HCT116 (cell line): ENCODE measurements around the gene SLC25A36. TPM values are rescaled to one million over a fixed set of nuclear protein-coding genes. Genes with fewer than 3 reads are reported as not detected.

Experiments
- ATAC-seq: fragments of 200-7000 bp; cut with Tn5 transposase; 2 replicates; pipeline ENCODE4 v1.9.1; 2020; ENCODE audit warnings: mild to moderate bottlenecking, moderate library complexity
- BruUV-seq: library from RNA; stranded (reverse); fragments of 400-500 nt; replicated peaks from 2 replicates; lab custom pipeline; 2021; lab: Mats Ljungman, UMichigan
- CTCF ChIA-PET: fragments of 300-600 bp; sonication (Branson Sonifier 250); formaldehyde crosslinking; loops from one replicate; lab custom pipeline; 2021; ENCODE audit warnings: antibody characterized with exemption; lab: Charles Lee
- POLR2A ChIA-PET: fragments of 300-600, 350-600 bp; sonication (Branson Sonifier 250); formaldehyde crosslinking; loops from one replicate; lab custom pipeline; 2021; ENCODE audit warnings: antibody characterized with exemption; lab: Charles Lee
- RAD21 ChIA-PET, 2 experiments: fragments of 300-600 bp; sonication (Branson Sonifier 250); formaldehyde crosslinking; loops; one replicate each; lab custom pipeline; 2023; ENCODE audit warnings: low total read pairs in 2 of 2; ENCODE audit not compliant: uncharacterized antibody in 2 of 2, unreplicated experiment in 2 of 2, low non-redundant PET in 1 of 2; lab: Charles Lee
- DNase-seq: peaks from one replicate; pipeline ENCODE4 v3.0.0-alpha.2; 2010; ENCODE audit warnings: low read depth, low spot score
- H2AFZ ChIP-seq: fragments of 200-600 bp; shearing (Covaris generic), sonication (generic); 2 replicates; pipeline ENCODE4 v1.6.1; 2017; ENCODE audit warnings: low read depth, mixed run types, mixed read lengths, antibody characterized with exemption, low read length; ENCODE audit not compliant: poor library complexity, severe bottlenecking
- H3K27ac ChIP-seq: 2 replicates; pipeline ENCODE4 v1.5.1; 2012; ENCODE audit warnings: low read depth, low read length
- H3K27me3 ChIP-seq: fragments of 200-600 bp; sonication (generic); 2 replicates; pipeline ENCODE4 v1.6.1; 2016; ENCODE audit warnings: mixed run types, low read length, mixed read lengths; ENCODE audit not compliant: insufficient read depth
- H3K36me3 ChIP-seq, 2 experiments: fragments of 200-500 bp in 1 of 2; fragments of 200-600 bp in 1 of 2; sonication (Bioruptor generic) in 1 of 2; sonication (generic) in 1 of 2; 2 replicates each; pipeline versions ENCODE4 v1.5.1 to v1.6.1; 2014 to 2016; ENCODE audit warnings: low read length in 2 of 2, inconsistent platforms in 1 of 2, mixed read lengths in 1 of 2, mixed run types in 1 of 2; ENCODE audit not compliant: insufficient read depth in 2 of 2, control insufficient read depth in 1 of 2
- H3K4me1 ChIP-seq, 2 experiments: fragments of 200-600 bp in 1 of 2; sonication (generic) in 1 of 2; 2 replicates each; pipeline versions ENCODE4 v1.5.1 to v1.6.1; 2012 to 2017; ENCODE audit warnings: low read length in 2 of 2, inconsistent platforms in 1 of 2, mild to moderate bottlenecking in 1 of 2, mixed read lengths in 1 of 2, mixed run types in 1 of 2, moderate library complexity in 1 of 2; ENCODE audit not compliant: insufficient read depth in 2 of 2, control insufficient read depth in 1 of 2
- H3K4me2 ChIP-seq: fragments of 200-600 bp; sonication (generic); 2 replicates; pipeline ENCODE4 v1.6.1; 2017; ENCODE audit warnings: mixed run types, low read length, mixed read lengths
- H3K4me3 ChIP-seq, 2 experiments: fragments of 200-600 bp in 1 of 2; sonication (generic) in 1 of 2; replicated peaks in 1 of 2; 2 replicates each; pipeline ENCODE4 v1.5.1; 2011 to 2016; ENCODE audit warnings: low read length in 2 of 2, control low read depth in 1 of 2, low read depth in 1 of 2, mild to moderate bottlenecking in 1 of 2, mixed read lengths in 1 of 2, mixed run types in 1 of 2
- H3K79me2 ChIP-seq: fragments of 200-600 bp; sonication (generic); 2 replicates; pipeline ENCODE4 v1.6.1; 2017; ENCODE audit warnings: mild to moderate bottlenecking, mixed run types, low read length, moderate library complexity, mixed read lengths; ENCODE audit not compliant: insufficient read depth
- H3K9ac ChIP-seq: fragments of 200-600 bp; sonication (generic); 2 replicates; pipeline ENCODE4 v1.6.1; 2016; ENCODE audit warnings: low read length, mixed read lengths
- H3K9me2 ChIP-seq: fragments of 200-600 bp; sonication (generic), shearing (Covaris generic); 2 replicates; pipeline ENCODE4 v1.6.1; 2017; ENCODE audit warnings: mixed run types, mild to moderate bottlenecking, moderate library complexity; ENCODE audit not compliant: insufficient read depth
- H3K9me3 ChIP-seq, 2 experiments: fragments of 200-500 bp in 1 of 2; fragments of 200-600 bp in 1 of 2; sonication (Bioruptor generic) in 1 of 2; sonication (generic) in 1 of 2; 2 replicates each; pipeline ENCODE4 v1.6.1; 2014 to 2017; ENCODE audit warnings: low read length in 2 of 2, mixed read lengths in 2 of 2, inconsistent platforms in 1 of 2, low read depth in 1 of 2, mild to moderate bottlenecking in 1 of 2, mixed run types in 1 of 2, moderate library complexity in 1 of 2; ENCODE audit not compliant: control insufficient read depth in 1 of 2, insufficient read depth in 1 of 2
- H4K20me1 ChIP-seq: fragments of 200-600 bp; sonication (generic), shearing (Covaris generic); 2 replicates; pipeline ENCODE4 v1.6.1; 2017; ENCODE audit warnings: mixed run types, mild to moderate bottlenecking, moderate library complexity; ENCODE audit not compliant: insufficient read depth
- ATF3 ChIP-seq: IDR thresholded peaks from 2 replicates; pipeline ENCODE4 v1.6.1; 2012
- CEBPB ChIP-seq: IDR thresholded peaks from 2 replicates; pipeline ENCODE4 v1.6.1; 2012; ENCODE audit warnings: low read depth
- EGR1 ChIP-seq: IDR thresholded peaks from 2 replicates; pipeline ENCODE4 v1.6.1; 2012; ENCODE audit warnings: low read depth
- EZH2 ChIP-seq: fragments of 200-600 bp; sonication (generic); IDR thresholded peaks from 2 replicates; pipeline ENCODE4 v1.6.1; 2017; ENCODE audit warnings: antibody characterized with exemption, mixed run types
- POLR2A ChIP-seq: IDR thresholded peaks from 2 replicates; pipeline ENCODE4 v1.7.0; 2011; ENCODE audit warnings: borderline replicate concordance; ENCODE audit not compliant: insufficient read depth, insufficient read length; ENCODE audit errors: extremely low read depth
- POLR2AphosphoS5 ChIP-seq: IDR thresholded peaks from 2 replicates; pipeline ENCODE4 v1.6.1; 2011; ENCODE audit warnings: mild to moderate bottlenecking, low read depth, low read length, moderate library complexity
- SIN3A ChIP-seq: IDR thresholded peaks from 2 replicates; pipeline ENCODE4 v1.6.1; 2012; ENCODE audit warnings: low read depth
- SP1 ChIP-seq: IDR thresholded peaks from 2 replicates; pipeline ENCODE4 v1.6.1; 2012; ENCODE audit warnings: low read depth
- SRF ChIP-seq: IDR thresholded peaks from 2 replicates; pipeline ENCODE4 v1.6.1; 2012; ENCODE audit warnings: low read depth
- TCF7L2 ChIP-seq: IDR thresholded peaks from 2 replicates; pipeline ENCODE4 v1.7.0; 2011; ENCODE audit warnings: borderline replicate concordance, inconsistent platforms; ENCODE audit not compliant: insufficient read depth, insufficient read length; ENCODE audit errors: extremely low read depth
- ZBTB33 ChIP-seq: IDR thresholded peaks from 2 replicates; pipeline ENCODE4 v1.6.1; 2011; ENCODE audit warnings: mild to moderate bottlenecking, low read length, moderate library complexity; ENCODE audit not compliant: insufficient replicate concordance; ENCODE audit errors: extremely low read depth
- ZNF274 ChIP-seq: fragments of 200-500 bp; sonication (Bioruptor generic); IDR thresholded peaks from 2 replicates; pipeline ENCODE4 v1.6.1; 2014; ENCODE audit warnings: mild to moderate bottlenecking, low read depth, low read length, inconsistent platforms
- intact Hi-C: fragments of 100-400 bp; cut with micrococcal nuclease; formaldehyde crosslinking; loops from 2 replicates; pipeline ENCODE4 v1.10.0; 2022
- total RNA-seq: library from RNA; stranded (reverse); gene quantifications from one replicate; pipeline ENCODE4 v1.2.1, GENCODE V29; 2021; ENCODE audit not compliant: unreplicated experiment

Gene SLC25A36
- total RNA-seq, 1 experiment from 2014 or later = 81.2 TPM

GRCh38 chr3:140913728-140914127 lies 27.9 kb upstream of the SLC25A36 start:
- Histone ChIP-seq H3K9ac (no peak overlapping the region), H3K36me3 (no peaks in the 10 kb centered on the region), H3K4me3 (no peak overlapping the region), H2AFZ (no peak overlapping the region), H3K27ac (no peak overlapping the region), H3K9me2 (no peaks in the 10 kb centered on the region), H3K79me2 (no peaks in the 10 kb centered on the region), H4K20me1 (no peaks in the 10 kb centered on the region), H3K9me3 (no peaks in the 10 kb centered on the region), H3K4me1 (peaks cover 0 to 3% of the 10 kb centered on the region in 2 experiments; a peak in 1 of 4 replicates), H3K4me2 (no peak overlapping the region), H3K27me3 (peaks cover 22% of the 10 kb centered on the region; the same call in 1 of the 2 replicates)
- intact Hi-C loops = no loop called here
- ChIA-PET CTCF (no interaction called here), RAD21 (no interaction called here), POLR2A (no interaction called here)
- no peak for DNase-seq
- BruUV-seq = no TSS peak
- ATAC-seq = no peak
- TF ChIP-seq ZBTB33 = no peak

GRCh38 chr3:140914384-140914945 lies 27.2 kb upstream of the SLC25A36 start:
- no peak for TF ChIP-seq SRF
- TF ChIP-seq POLR2A = no peak
- TF ChIP-seq SP1 = no peak
- no peak for TF ChIP-seq ZNF274
- TF ChIP-seq CEBPB = no peak
- TF ChIP-seq SIN3A = no peak
- no peak for TF ChIP-seq EZH2
- TF ChIP-seq EGR1 = no peak
- TF ChIP-seq POLR2AphosphoS5 = no peak
- TF ChIP-seq ATF3 = no peak
- TF ChIP-seq TCF7L2 = no peak
- no peak for DNase-seq
- intact Hi-C loops = no loop called here
- Histone ChIP-seq H3K4me1 (peaks cover 0 to 3% of the 10 kb centered on the region in 2 experiments; a peak in 1 of 4 replicates), H3K9me3 (no peaks in the 10 kb centered on the region), H3K9ac (no peak overlapping the region), H4K20me1 (no peaks in the 10 kb centered on the region), H3K27ac (no peak overlapping the region), H2AFZ (no peak overlapping the region), H3K79me2 (no peaks in the 10 kb centered on the region), H3K4me2 (no peak overlapping the region), H3K36me3 (no peaks in the 10 kb centered on the region), H3K4me3 (no peak overlapping the region), H3K9me2 (no peaks in the 10 kb centered on the region), H3K27me3 (peaks cover 22% of the 10 kb centered on the region; the same call in 1 of the 2 replicates)
- POLR2A ChIA-PET = no interaction called here
- RAD21 ChIA-PET = no interaction called here
- BruUV-seq = no TSS peak
- CTCF ChIA-PET = no interaction called here
- no peak for ATAC-seq
